Measurements from ENCODE around the gene CDH18.

The CDH18 gene

GRCh38 chr5:19713740-19714139, 274.3 kb downstream of the CDH18 start:
- no peak for DNase-seq

- no peak for DNase-seq
Observed at GRCh38 chr5:19709403-19709802, 278.6 kb downstream of the CDH18 start.

DNA sequence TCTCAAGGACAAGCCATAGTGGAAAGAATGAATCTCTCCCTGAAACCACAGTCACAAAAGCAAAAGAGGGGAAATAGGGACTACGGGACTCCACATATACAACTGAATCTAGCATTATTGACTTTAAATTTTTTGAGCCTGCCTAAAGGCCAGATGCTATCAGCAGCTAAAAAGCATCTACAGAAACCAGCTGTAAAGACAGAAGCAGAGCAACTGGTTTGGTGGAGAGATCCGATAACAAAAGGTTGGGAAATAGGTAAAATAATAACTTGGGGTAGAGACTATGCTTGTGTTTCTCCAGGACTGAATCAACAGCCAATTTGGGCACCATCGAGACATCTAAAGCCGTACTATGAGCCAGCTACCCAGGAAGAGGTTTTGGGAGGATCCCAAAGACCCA, 281.2 kb downstream of the CDH18 start:
- DNase-seq, result no peak

- DNase-seq, result no peak
Observed at GRCh38 chr5:19701731-19702130, 286.3 kb downstream of the CDH18 start.

- DNase-seq, result no peak
Observed at GRCh38 chr5:19694949-19695611, 292.9 kb downstream of the CDH18 start.

DNA sequence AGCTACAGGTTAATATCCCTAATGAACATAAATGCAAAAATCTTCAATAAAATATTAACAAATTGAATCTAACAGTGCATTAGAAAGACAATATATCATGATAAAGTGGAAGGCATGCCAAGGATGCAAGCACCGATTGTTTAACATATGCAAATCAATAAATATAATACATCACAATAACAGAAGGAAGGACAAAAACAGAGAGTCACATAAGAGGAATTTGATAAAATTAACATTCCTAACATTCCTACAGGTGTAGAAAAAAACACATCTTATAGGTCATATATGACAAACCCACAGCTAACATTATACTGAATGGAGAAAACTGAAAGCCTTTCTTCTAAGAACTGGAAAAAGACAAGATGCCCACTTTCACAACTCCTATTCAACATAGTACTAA, 297.0 kb downstream of the CDH18 start:
- no peak for DNase-seq

DNA sequence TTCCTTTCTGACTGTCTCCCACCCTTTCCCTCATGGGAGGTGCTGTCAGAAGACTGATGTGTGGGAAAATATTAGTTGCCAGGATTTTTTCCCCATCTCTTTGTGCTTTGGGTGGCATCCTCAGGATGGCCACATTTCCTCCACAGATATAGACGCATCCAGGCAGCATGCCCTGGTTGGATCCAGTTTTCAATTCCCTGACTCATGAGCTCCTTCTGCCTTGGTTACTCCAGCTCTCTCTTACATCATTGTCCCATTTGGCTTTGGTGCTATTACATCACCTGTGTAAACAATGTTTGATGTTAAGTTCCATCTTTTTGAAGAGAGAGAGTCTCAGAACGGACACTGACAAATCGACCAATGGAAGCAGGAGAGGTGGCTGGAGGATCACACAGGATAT, 302.5 kb downstream of the CDH18 start:
- DNase-seq, result no peak

GRCh38 chr5:19676895-19677294, 311.1 kb downstream of the CDH18 start:
- DNase-seq, result no peak

GRCh38 chr5:19660679-19661078, 327.3 kb downstream of the CDH18 start:
- DNase-seq, result no peak

DNA sequence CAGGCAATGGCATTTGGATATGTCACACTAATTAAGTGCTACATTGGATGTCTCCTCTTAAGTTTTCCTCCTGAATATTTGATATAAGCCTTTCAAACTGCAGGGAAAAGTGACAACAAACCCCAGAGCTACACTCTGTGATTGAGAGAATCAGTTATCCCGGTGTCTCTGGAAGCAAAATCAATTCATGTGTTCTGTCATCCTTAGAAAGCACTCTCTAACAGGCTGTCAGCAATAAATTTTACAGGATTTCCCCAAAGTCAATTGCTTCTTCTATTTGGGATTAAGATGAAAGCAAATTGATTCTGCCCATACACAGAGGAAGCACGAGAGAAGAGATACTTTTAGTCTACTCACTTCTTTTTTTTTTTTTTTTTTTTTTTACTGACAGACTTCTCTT, 332.4 kb downstream of the CDH18 start:
- DNase-seq, result no peak

DNA sequence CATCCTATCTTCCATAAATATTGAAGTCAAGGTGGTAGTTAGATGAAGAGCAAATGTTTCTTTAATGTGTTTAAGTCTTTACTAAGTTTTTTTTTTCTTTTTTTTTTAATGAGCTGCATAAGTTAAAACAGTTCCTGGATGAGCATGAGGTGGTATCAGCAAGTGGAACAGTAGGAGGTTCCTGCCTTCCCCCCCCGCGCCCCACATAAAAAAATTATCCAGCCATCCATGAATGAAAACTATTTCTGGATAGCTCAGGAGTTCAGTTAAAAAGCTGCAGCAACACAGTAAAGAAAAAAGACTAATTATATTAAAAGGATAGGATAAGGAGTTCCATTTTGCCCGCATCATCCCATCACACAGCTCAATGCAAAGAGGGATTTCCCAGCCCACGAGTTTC, 349.5 kb downstream of the CDH18 start:
- no peak for DNase-seq

- DNase-seq, result no peak
Observed at GRCh38 chr5:19630876-19631275, 357.1 kb downstream of the CDH18 start.

DNA sequence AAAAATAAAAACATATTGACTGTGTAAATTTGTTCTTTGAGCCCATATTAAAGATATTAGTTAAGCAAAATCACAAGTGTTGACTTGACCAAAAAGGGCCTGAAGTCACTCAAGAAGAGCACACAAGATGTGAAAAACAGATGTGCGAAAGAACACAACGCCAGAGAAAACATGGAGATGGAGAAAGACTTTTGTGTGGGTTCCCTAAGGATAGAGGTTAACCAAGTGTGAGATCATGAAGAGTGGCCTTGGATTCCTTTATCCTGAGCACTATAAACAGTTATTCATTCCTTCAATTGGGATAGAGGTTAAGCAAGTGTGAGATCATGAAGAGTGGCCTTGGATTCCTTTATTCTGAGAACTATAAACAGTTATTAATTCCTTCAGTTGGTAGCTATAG, 361.8 kb downstream of the CDH18 start:
- no peak for DNase-seq

DNA sequence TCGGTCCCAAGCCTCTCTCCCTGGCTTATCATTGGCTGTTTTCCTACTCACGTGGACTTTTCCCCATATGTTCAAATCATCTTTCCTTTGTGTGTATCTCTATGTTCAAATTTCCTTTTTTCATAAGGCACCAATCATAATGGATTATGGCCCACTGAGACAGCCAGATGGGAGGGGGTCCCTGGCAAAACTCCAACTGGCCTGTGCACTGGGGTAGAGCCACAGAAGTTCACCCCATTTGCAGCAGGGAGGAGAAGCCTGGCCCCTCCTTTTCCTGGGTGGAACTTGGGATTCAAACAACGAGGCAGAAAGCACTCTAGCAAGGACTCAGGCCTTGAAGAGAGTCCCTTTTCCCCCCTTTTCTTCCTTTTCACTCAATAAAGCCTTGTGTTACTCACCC, 362.4 kb downstream of the CDH18 start:
- DNase-seq, result no peak

- DNase-seq, result no peak
Observed at GRCh38 chr5:19619571-19619970, 368.4 kb downstream of the CDH18 start.

- DNase-seq, result no peak
Observed at GRCh38 chr5:19616701-19617215, 371.2 kb downstream of the CDH18 start.

- no peak for DNase-seq
Observed at GRCh38 chr5:19615661-19616060, 372.3 kb downstream of the CDH18 start.

DNA sequence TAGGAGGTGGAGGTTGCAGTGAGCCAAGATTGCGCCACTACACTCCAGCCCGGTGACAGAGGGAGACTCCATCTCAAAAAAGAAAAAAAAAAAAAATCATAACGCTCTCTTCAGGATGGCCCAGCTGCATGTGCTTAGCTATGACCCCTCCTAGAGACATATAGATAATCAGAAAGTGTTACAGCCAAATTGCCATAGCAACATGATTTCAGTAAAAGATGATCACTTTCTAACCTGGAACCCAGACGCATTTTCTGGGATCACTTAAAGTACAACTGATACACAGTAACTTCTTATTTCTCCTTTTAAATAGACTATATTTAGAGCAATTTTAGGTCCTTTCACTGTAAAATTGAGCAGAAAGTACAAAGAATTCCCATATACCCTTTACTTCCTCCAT, 372.9 kb downstream of the CDH18 start:
- no peak for DNase-seq

DNA sequence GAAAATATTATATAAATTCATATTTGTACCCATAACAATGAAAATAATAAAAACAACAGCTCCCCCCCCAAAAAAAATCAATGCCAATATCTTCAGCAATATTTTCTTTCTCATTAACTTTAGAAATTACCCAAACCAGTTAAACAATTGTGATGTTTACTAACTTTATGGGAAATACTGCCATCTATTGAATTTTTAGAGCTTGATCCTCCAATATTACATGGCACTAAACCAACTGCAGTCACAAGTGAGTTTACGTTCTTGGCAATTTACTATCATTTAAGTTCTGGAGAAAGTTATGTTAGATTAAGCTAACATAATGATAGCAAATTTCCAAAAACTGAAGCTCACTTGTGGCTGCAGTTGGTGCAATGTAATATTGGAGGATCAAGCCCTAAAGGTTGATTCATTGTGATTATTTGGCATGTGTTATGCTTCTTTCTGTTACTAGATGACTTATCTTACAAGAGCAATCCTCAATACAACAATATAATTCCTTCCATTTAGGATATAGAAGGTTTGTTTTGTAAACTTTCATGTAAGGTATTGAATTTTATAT, 379.5 kb downstream of the CDH18 start:
- DNase-seq, result peak; percentile 10

DNA sequence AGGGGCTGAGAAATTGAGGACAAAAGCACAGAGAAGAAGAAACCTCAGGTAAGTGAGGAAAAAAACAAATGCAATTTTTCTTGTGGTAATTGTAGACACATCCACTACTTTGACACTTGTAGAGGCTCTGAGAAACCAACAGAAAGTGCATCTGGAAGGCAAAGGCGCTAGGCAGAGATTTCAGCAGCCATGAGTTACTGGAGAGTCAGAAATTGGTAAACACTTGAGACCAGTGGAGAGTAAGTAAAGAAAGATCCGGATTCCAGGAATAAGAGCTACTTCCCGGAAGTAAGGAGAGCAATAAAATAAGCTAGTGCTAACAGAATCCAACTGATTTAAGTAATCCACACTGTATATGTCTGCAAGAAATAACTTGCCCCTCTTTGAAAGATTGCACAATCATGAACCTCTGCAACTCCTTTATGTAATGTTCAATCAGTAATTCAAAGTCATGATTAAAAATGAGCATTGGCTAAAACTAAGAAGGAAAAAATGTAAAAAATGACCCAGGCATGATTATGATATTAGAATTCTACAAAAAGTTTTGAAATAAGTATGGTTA, 382.1 kb downstream of the CDH18 start:
- peak; percentile 40 for DNase-seq

- no peak for DNase-seq
Observed at GRCh38 chr5:19584131-19584530, 403.9 kb downstream of the CDH18 start.

GRCh38 chr5:19577882-19578281, 410.1 kb downstream of the CDH18 start:
- DNase-seq, result no peak

DNA sequence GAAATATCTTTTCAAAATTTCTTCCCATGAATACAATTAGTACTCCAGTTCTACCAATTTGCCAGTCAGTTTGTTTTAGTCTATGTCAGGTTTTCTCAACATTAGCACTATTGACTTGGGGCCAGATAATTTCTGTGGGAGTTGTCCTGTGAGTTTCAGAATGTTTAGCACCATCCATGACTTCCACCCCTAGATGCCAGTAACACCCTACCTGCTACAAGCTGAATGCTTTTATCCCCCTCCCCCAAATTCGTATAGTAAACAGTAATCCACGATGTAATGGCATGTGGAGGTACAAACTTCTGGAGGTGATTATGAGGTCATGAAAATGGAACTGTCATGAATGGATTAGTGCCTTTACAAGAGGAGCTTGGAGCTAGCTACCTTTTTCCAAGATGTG, 420.0 kb downstream of the CDH18 start:
- DNase-seq, result no peak

DNA sequence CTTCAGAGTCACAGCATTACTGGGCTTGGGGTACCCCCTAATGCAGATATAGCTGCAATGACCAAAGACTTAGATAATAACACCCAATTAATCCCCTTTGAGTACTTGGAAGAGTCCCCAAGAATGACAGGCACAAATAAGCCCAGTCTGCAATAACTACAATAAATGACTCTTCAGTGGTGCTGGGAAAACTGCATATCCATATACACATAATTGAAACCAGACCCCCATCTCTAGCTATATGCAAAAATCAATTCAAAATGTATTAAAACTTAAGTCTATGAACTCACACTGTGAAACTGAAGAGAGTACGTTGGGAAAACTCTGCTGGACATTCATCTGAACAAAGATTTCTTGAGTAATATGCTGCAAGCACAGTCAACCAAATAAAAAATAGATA, 422.5 kb downstream of the CDH18 start:
- DNase-seq, result no peak

DNA sequence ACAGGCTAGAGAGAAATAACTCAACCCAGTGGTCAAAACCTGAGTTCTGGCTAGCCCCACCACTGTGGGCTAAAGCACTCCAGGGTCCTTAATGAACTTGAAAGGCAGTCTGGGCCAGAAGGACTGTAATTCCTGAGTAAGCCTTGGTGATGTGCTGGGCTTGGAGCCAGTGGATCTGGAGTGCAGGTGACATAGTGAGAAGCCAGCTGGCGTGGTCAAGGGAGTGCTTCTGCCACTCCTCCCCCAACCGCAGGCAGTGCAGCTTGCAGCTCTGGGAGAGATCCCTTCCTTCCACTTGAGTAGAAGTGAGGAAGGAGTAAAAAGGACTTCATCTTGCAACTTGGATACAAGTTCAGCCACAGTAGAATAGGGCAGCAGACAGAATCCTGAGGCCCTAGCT, 424.0 kb downstream of the CDH18 start:
- DNase-seq, result peak; percentile 54

All from NCI-H510A treated with DMSO at 0.1 percent for 48 hours (cell line).